Activated T-cell treated with anti-CD3 and anti-CD28 coated beads, Interleukin-2, amount 50 U/mL, for 72 hours (primary cell): ENCODE measurements around the gene GNAO1. TPM values are rescaled to one million over a fixed set of nuclear protein-coding genes. Genes with fewer than 3 reads are reported as not detected.

Source experiments
- ATAC-seq, 2 donors: fragments of 150-1000 bp; cut with Tn5 transposase; replicated peaks in 1 of 2; 2 replicates each; pipeline ENCODE4 v1.10.0; 2021; ENCODE audit warnings: moderate library complexity in 2 of 2, mild to moderate bottlenecking in 1 of 2
- DNase-seq, 2 donors: peaks; one replicate each; pipeline ENCODE4 v3.0.0; 2021 to 2022; ENCODE audit warnings: mixed read lengths in 1 of 2
- H3K27ac Mint-ChIP-seq: one replicate; pipeline ENCODE4 v1.8.0; 2022; ENCODE audit warnings: mild to moderate bottlenecking, moderate library complexity, mixed read lengths
- H3K27me3 Mint-ChIP-seq: one replicate; pipeline ENCODE4 v1.8.0; 2022; ENCODE audit warnings: low read depth, mixed read lengths
- H3K36me3 Mint-ChIP-seq, 2 donors: one replicate each; pipeline ENCODE4 v1.8.0; 2022; ENCODE audit warnings: mixed read lengths in 2 of 2, mild to moderate bottlenecking in 1 of 2; ENCODE audit not compliant: insufficient read depth in 2 of 2
- H3K4me1 Mint-ChIP-seq: one replicate; pipeline ENCODE4 v1.8.0; 2022; ENCODE audit warnings: low read depth, mixed read lengths
- H3K4me3 Mint-ChIP-seq, 2 donors: one replicate each; pipeline ENCODE4 v1.8.0; 2022; ENCODE audit warnings: mild to moderate bottlenecking in 2 of 2, mixed read lengths in 2 of 2, moderate library complexity in 2 of 2
- H3K9me3 Mint-ChIP-seq, 2 donors: one replicate each; pipeline ENCODE4 v1.8.0; 2022; ENCODE audit warnings: mixed read lengths in 2 of 2
- total RNA-seq, 2 donors: library from RNA; stranded (reverse); gene quantifications; one replicate each; pipeline ENCODE4 v1.2.3, GENCODE V29; 2022

Gene GNAO1
- total RNA-seq, 2 donors from 2014 or later: 12.2 to 21.0 TPM

- no peaks in the 10 kb centered on the region for H3K9me3 Mint-ChIP-seq
These were observed 106.4 kb downstream of the GNAO1 start for GRCh38 chr16:56297684-56298083.

GRCh38 chr16:56298116-56298515 is 106.8 kb downstream of the GNAO1 start:
- Mint-ChIP-seq H3K4me1 (peaks cover 6% of the 10 kb centered on the region), H3K36me3 (no peaks in the 10 kb centered on the region), H3K27ac (no peak overlapping the region), H3K27me3 (no peaks in the 10 kb centered on the region), H3K9me3 (no peaks in the 10 kb centered on the region), H3K4me3 (no peak overlapping the region)
- DNase-seq: no peak
- no peak for ATAC-seq

More at GRCh38 chr16:56297684-56298083, 106.4 kb downstream of the GNAO1 start:
- no peaks in the 10 kb centered on the region for H3K27me3 Mint-ChIP-seq
- ATAC-seq: no peak
- H3K36me3 Mint-ChIP-seq: no peaks in the 10 kb centered on the region
- H3K27ac Mint-ChIP-seq: no peak overlapping the region
- no peak for DNase-seq
- H3K4me3 Mint-ChIP-seq: no peak overlapping the region
- H3K4me1 Mint-ChIP-seq: peaks cover 6% of the 10 kb centered on the region

DNA sequence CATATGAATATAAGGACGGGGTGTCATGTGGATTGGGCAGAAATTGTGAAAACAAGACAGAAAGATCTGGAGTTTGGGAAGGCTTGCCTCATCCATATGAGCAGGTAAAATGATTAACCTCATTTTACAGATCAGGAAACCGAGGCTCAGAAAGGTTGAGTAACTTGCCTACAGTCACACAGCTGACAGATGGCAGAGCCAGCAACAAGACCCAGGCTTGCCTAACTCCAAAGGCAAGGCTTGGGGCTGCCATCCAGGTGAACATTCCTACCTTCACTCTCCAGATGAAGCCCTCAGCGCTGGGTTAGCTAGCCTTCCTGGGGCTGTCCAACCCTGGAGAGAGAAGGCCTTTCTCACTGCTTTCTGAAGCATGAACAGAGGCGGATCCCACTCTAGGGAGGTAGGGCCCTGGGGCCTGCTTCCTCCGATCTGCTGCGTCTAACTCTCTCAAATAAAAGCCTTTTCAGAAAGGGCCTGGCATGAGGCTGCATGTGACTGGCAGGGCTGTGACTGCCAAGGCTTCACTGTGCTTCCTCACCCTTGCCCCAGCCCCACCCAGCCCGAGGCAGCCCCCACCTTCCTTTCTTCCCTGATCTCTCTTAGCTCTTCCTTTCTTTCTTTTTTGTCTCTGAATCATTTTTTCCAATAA is 107.8 kb downstream of the GNAO1 start:
- H3K27me3 Mint-ChIP-seq: no peaks in the 10 kb centered on the region
- H3K4me1 Mint-ChIP-seq: peaks cover 6% of the 10 kb centered on the region
- no peak overlapping the region for H3K27ac Mint-ChIP-seq
- DNase-seq (no peak), ATAC-seq (no peak)
- H3K4me3 Mint-ChIP-seq: no peak overlapping the region
- no peaks in the 10 kb centered on the region for H3K36me3 Mint-ChIP-seq
- H3K9me3 Mint-ChIP-seq: no peaks in the 10 kb centered on the region

DNA sequence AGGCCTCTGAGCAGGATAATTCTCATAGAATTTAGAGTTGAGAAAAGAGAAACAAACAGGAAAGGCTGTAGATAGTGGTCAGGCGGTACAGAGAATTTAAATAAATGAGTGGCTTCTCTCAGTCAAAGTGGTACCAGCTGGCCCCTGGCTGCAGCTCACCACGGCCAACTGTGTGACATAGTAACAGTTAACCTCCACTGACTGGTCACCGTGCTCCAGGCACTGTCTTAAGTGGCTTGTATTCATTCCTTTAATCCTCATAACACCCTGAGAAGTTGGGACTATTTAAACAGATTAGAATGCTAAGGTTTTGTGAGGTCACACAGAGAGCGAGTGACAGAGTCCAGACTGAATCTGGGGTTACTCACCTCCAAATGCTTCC is 108.9 kb downstream of the GNAO1 start:
- Mint-ChIP-seq H3K4me1 (peaks cover 6% of the 10 kb centered on the region), H3K27me3 (no peaks in the 10 kb centered on the region), H3K4me3 (no peak overlapping the region), H3K27ac (no peak overlapping the region), H3K9me3 (no peaks in the 10 kb centered on the region), H3K36me3 (no peaks in the 10 kb centered on the region)
- ATAC-seq (no peak), DNase-seq (no peak)

DNA sequence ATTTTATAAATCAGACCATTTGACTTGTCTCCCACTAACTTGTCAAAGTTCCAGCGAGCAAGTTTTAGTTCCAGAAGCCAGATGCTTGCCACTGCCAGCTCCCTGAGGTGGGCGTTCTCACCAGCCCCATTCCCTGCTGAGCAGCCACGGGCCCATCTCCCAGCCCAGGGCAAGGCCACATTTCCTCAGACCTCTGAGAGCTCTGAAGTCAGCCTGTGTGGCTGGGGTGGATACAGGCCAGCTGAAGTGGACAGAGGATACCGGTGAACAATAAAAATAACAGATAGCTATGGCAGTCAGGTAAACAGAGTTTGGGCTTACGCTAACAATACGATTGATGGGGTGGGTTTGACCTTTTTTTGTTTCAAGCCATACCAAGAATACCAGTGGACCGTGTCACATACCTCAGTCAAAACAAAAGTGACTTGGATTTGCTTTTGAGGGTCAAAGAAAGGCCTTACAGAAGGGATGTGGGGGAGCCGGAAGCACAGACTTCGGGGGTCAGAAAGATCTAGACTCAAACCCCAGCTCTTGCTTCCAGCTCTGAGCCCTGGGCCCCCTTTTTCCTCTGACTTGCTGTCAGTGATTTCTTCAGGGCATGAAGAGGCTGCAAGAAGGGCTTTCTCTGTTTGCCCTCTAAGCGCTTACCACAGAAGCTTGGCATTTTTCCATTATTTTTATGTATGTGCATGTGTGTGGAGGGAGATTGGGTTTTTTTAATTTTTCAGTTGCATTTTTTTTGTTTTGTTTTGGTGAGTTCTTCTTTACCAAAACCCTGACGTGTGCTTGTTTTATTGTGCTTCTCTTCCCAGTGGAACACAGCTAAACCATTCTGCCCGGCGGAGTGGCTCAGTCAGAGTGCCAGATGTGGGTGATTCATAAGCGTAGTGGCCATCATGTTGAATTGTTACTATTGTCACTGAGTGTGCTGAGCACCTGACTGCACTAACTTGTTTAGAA is 109.9 kb downstream of the GNAO1 start:
- H3K27ac Mint-ChIP-seq: no peak overlapping the region
- H3K9me3 Mint-ChIP-seq: no peaks in the 10 kb centered on the region

GRCh38 chr16:56302506-56302905 is 111.2 kb downstream of the GNAO1 start:
- no peak for ATAC-seq
- H3K36me3 Mint-ChIP-seq: no peaks in the 10 kb centered on the region
- no peak overlapping the region for H3K4me3 Mint-ChIP-seq
- no peak overlapping the region for H3K27ac Mint-ChIP-seq
- no peaks in the 10 kb centered on the region for H3K27me3 Mint-ChIP-seq
- DNase-seq: no peak
- H3K4me1 Mint-ChIP-seq: peaks cover 6% of the 10 kb centered on the region
- no peaks in the 10 kb centered on the region for H3K9me3 Mint-ChIP-seq

More for the DNA sequence above, 109.9 kb downstream of the GNAO1 start:
- ATAC-seq (no peak), DNase-seq (no peak)
- H3K4me1 Mint-ChIP-seq: peaks cover 6% of the 10 kb centered on the region
- no peaks in the 10 kb centered on the region for H3K36me3 Mint-ChIP-seq
- no peak overlapping the region for H3K4me3 Mint-ChIP-seq
- H3K27me3 Mint-ChIP-seq: no peaks in the 10 kb centered on the region

- H3K9me3 Mint-ChIP-seq: no peaks in the 10 kb centered on the region
- H3K4me1 Mint-ChIP-seq: peaks cover 6% of the 10 kb centered on the region
- DNase-seq (no peak), ATAC-seq (no peak)
- no peak overlapping the region for H3K27ac Mint-ChIP-seq
- no peaks in the 10 kb centered on the region for H3K27me3 Mint-ChIP-seq
- no peaks in the 10 kb centered on the region for H3K36me3 Mint-ChIP-seq
- H3K4me3 Mint-ChIP-seq: no peak overlapping the region
These were observed 111.9 kb downstream of the GNAO1 start for GRCh38 chr16:56303066-56303715.

DNA sequence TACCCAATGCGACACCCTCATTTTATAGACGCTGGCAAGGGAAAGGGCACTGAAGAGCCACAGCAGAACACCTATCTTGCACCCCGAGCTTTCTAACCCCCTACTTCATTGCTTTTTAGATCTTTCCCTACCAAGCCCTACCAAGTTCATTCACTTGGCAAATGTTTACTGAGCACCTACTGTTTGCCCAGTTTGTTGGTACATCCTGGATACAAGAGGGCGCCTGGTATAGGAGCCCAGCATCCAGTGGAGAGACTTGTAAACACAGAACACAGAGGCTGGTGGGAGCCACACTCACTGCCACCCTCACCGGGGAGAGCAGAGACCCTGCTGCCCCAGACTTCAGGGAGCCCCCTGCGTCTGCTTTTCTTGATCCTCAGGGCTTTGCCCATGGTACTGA is 112.6 kb downstream of the GNAO1 start:
- Mint-ChIP-seq H3K27ac (no peak overlapping the region), H3K36me3 (no peaks in the 10 kb centered on the region), H3K27me3 (no peaks in the 10 kb centered on the region), H3K4me1 (peaks cover 6% of the 10 kb centered on the region), H3K9me3 (no peaks in the 10 kb centered on the region), H3K4me3 (no peak overlapping the region)
- DNase-seq (no peak), ATAC-seq (no peak)

- no peak for ATAC-seq
- peaks cover 9% of the 10 kb centered on the region for H3K4me1 Mint-ChIP-seq
- no peaks in the 10 kb centered on the region for H3K27me3 Mint-ChIP-seq
These were observed 114.8 kb downstream of the GNAO1 start for GRCh38 chr16:56305956-56306565.

GRCh38 chr16:56306690-56307533 is 115.6 kb downstream of the GNAO1 start:
- H3K4me3 Mint-ChIP-seq: no peak overlapping the region
- ATAC-seq (no peak), DNase-seq (no peak)
- no peak overlapping the region for H3K27ac Mint-ChIP-seq
- peaks cover 9% of the 10 kb centered on the region for H3K4me1 Mint-ChIP-seq
- H3K36me3 Mint-ChIP-seq: no peaks in the 10 kb centered on the region
- H3K27me3 Mint-ChIP-seq: no peaks in the 10 kb centered on the region
- H3K9me3 Mint-ChIP-seq: no peaks in the 10 kb centered on the region

More at GRCh38 chr16:56305956-56306565, 114.8 kb downstream of the GNAO1 start:
- no peak overlapping the region for H3K4me3 Mint-ChIP-seq
- no peaks in the 10 kb centered on the region for H3K9me3 Mint-ChIP-seq
- no peak for DNase-seq
- H3K27ac Mint-ChIP-seq: no peak overlapping the region
- H3K36me3 Mint-ChIP-seq: no peaks in the 10 kb centered on the region

- Mint-ChIP-seq H3K9me3 (no peaks in the 10 kb centered on the region), H3K27ac (no peak overlapping the region), H3K4me1 (peaks cover 9% of the 10 kb centered on the region), H3K4me3 (no peak overlapping the region), H3K36me3 (no peaks in the 10 kb centered on the region), H3K27me3 (no peaks in the 10 kb centered on the region)
- ATAC-seq (no peak), DNase-seq (no peak)
These were observed 116.2 kb downstream of the GNAO1 start for GRCh38 chr16:56307534-56307873.

- ATAC-seq (no peak), DNase-seq (no peak)
- no peaks in the 10 kb centered on the region for H3K36me3 Mint-ChIP-seq
- H3K4me1 Mint-ChIP-seq: peaks cover 9% of the 10 kb centered on the region
- no peak overlapping the region for H3K27ac Mint-ChIP-seq
- H3K27me3 Mint-ChIP-seq: no peaks in the 10 kb centered on the region
- no peak overlapping the region for H3K4me3 Mint-ChIP-seq
- H3K9me3 Mint-ChIP-seq: no peaks in the 10 kb centered on the region
These were observed 117.7 kb downstream of the GNAO1 start for GRCh38 chr16:56309008-56309407.
